Astrocyte (in vitro differentiated cells and primary cell): ENCODE results near the gene EP400. TPM values are rescaled to one million over a fixed set of nuclear protein-coding genes. Genes with fewer than 3 reads are reported as not detected.
A peak's percentile ranks its signal among the peaks of the same experiment; 100 is the strongest.

Experiments
- DNase-seq: peaks from one replicate; pipeline ENCODE4 v3.0.0-alpha.2; 2010; ENCODE audit warnings: low read depth
- FAIRE-seq: peaks from 2 replicates; lab custom pipeline; 2011; peaks lifted over from hg19 to GRCh38; lab: Jason Lieb, UNC
- H2AFZ ChIP-seq: 2 replicates; pipeline ENCODE4 v1.6.0; 2012; ENCODE audit warnings: low read depth, low read length, inconsistent platforms
- H3K27ac ChIP-seq: 2 replicates; pipeline ENCODE4 v1.5.1; 2011; ENCODE audit warnings: low read depth, low read length, inconsistent platforms
- H3K27me3 ChIP-seq: 2 replicates; pipeline ENCODE4 v1.6.0; 2011; ENCODE audit warnings: low read length, inconsistent platforms; ENCODE audit not compliant: insufficient read depth
- H3K36me3 ChIP-seq: 2 replicates; pipeline ENCODE4 v1.5.1; 2011; ENCODE audit warnings: low read length, inconsistent platforms; ENCODE audit not compliant: insufficient read depth
- H3K4me1 ChIP-seq: 2 replicates; pipeline ENCODE4 v1.5.1; 2011; ENCODE audit warnings: low read length, inconsistent platforms; ENCODE audit not compliant: insufficient read depth
- H3K4me2 ChIP-seq: 2 replicates; pipeline ENCODE4 v1.6.0; 2012; ENCODE audit warnings: low read length, inconsistent platforms
- H3K4me3 ChIP-seq: 2 replicates; pipeline ENCODE4 v1.5.1; 2011; ENCODE audit warnings: low read depth, mild to moderate bottlenecking, low read length, inconsistent platforms; ENCODE audit not compliant: insufficient read depth
- H3K79me2 ChIP-seq: 2 replicates; pipeline ENCODE4 v1.6.0; 2012; ENCODE audit warnings: mild to moderate bottlenecking, low read length, inconsistent platforms; ENCODE audit not compliant: insufficient read depth
- H3K9ac ChIP-seq: 2 replicates; pipeline ENCODE4 v1.6.0; 2012; ENCODE audit warnings: mild to moderate bottlenecking, low read length, inconsistent platforms
- H3K9me3 ChIP-seq: 2 replicates; pipeline ENCODE4 v1.5.1; 2012; ENCODE audit warnings: low read depth, mild to moderate bottlenecking, low read length, inconsistent platforms; ENCODE audit not compliant: insufficient read depth
- H4K20me1 ChIP-seq: 2 replicates; pipeline ENCODE4 v1.6.0; 2012; ENCODE audit warnings: low read length, inconsistent platforms; ENCODE audit not compliant: insufficient read depth
- H3K27ac Mint-ChIP-seq: one replicate; pipeline ENCODE4 v1.8.0; 2021; ENCODE audit warnings: mild to moderate bottlenecking, mixed read lengths; ENCODE audit not compliant: unreplicated experiment
- H3K27me3 Mint-ChIP-seq: one replicate; pipeline ENCODE4 v1.8.0; 2021; ENCODE audit warnings: low read depth, mixed read lengths; ENCODE audit not compliant: unreplicated experiment
- H3K36me3 Mint-ChIP-seq: one replicate; pipeline ENCODE4 v1.8.0; 2021; ENCODE audit warnings: low read depth, mixed read lengths; ENCODE audit not compliant: unreplicated experiment
- H3K4me1 Mint-ChIP-seq: one replicate; pipeline ENCODE4 v1.8.0; 2021; ENCODE audit warnings: low read depth, mixed read lengths; ENCODE audit not compliant: unreplicated experiment
- H3K4me3 Mint-ChIP-seq: one replicate; pipeline ENCODE4 v1.8.0; 2021; ENCODE audit warnings: mild to moderate bottlenecking, moderate library complexity, mixed read lengths; ENCODE audit not compliant: unreplicated experiment
- H3K9me3 Mint-ChIP-seq: one replicate; pipeline ENCODE4 v1.8.0; 2021; ENCODE audit warnings: mild to moderate bottlenecking, mixed read lengths; ENCODE audit not compliant: unreplicated experiment
- EZH2 ChIP-seq: IDR thresholded peaks from 2 replicates; pipeline ENCODE4 v1.6.1; 2012; ENCODE audit warnings: mild to moderate bottlenecking, low read length, inconsistent platforms; ENCODE audit not compliant: insufficient read depth
- total RNA-seq: library from RNA; stranded (reverse); gene quantifications from 2 replicates; pipeline ENCODE4 v1.2.1, GENCODE V29; 2021
- TF ChIP-seq, protein P1 (sequence below): IDR thresholded peaks from 2 replicates; pipeline ENCODE4 v1.5.1; 2011; ENCODE audit warnings: low read depth, mild to moderate bottlenecking, inconsistent platforms, low read length, moderate library complexity; ENCODE audit not compliant: insufficient read depth

Gene EP400
- total RNA-seq, 1 donor from 2014 or later = 39.8 TPM

- Histone ChIP-seq H3K79me2 (peaks cover 5% of the 10 kb centered on the region), H3K27me3 (no peaks in the 10 kb centered on the region), H3K4me1 (peaks cover 29% of the 10 kb centered on the region), H3K9me3 (no peaks in the 10 kb centered on the region), H4K20me1 (no peaks in the 10 kb centered on the region), H3K9ac (peak overlapping the region; percentile 59), H3K27ac (peak overlapping the region; percentile 73), H3K4me2 (peak overlapping the region; percentile 48), H2AFZ (no peak overlapping the region), H3K36me3 (peaks cover 13% of the 10 kb centered on the region), H3K4me3 (no peak overlapping the region)
- Mint-ChIP-seq H3K36me3 (peaks cover 23% of the 10 kb centered on the region), H3K27ac (peak overlapping the region; percentile 98), H3K4me3 (peak overlapping the region; percentile 11), H3K4me1 (peaks cover 40% of the 10 kb centered on the region), H3K9me3 (no peaks in the 10 kb centered on the region), H3K27me3 (no peaks in the 10 kb centered on the region)
- no peak for FAIRE-seq
- peak; percentile 68 for DNase-seq
- TF ChIP-seq EZH2 = no peak
- TF ChIP-seq, protein P1, sequence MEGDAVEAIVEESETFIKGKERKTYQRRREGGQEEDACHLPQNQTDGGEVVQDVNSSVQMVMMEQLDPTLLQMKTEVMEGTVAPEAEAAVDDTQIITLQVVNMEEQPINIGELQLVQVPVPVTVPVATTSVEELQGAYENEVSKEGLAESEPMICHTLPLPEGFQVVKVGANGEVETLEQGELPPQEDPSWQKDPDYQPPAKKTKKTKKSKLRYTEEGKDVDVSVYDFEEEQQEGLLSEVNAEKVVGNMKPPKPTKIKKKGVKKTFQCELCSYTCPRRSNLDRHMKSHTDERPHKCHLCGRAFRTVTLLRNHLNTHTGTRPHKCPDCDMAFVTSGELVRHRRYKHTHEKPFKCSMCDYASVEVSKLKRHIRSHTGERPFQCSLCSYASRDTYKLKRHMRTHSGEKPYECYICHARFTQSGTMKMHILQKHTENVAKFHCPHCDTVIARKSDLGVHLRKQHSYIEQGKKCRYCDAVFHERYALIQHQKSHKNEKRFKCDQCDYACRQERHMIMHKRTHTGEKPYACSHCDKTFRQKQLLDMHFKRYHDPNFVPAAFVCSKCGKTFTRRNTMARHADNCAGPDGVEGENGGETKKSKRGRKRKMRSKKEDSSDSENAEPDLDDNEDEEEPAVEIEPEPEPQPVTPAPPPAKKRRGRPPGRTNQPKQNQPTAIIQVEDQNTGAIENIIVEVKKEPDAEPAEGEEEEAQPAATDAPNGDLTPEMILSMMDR = no peak
Observed at GRCh38 chr12:131991816-131992430, 42.2 kb downstream of the EP400 start.

- no peaks in the 10 kb centered on the region for H3K9me3 Mint-ChIP-seq
- TF ChIP-seq, protein P1 = no peak
- TF ChIP-seq EZH2 = no peak
- FAIRE-seq (no peak), DNase-seq (no peak)
- no peaks in the 10 kb centered on the region for H3K27me3 Mint-ChIP-seq
- Histone ChIP-seq H3K27ac (no peak overlapping the region), H3K36me3 (peaks cover 13% of the 10 kb centered on the region), H4K20me1 (peaks cover 4% of the 10 kb centered on the region), H2AFZ (no peak overlapping the region), H3K9ac (no peak overlapping the region), H3K4me2 (no peak overlapping the region), H3K79me2 (peaks cover 9% of the 10 kb centered on the region), H3K4me3 (no peak overlapping the region), H3K27me3 (no peaks in the 10 kb centered on the region), H3K9me3 (no peaks in the 10 kb centered on the region), H3K4me1 (peaks cover 29% of the 10 kb centered on the region)
- no peak overlapping the region for H3K27ac Mint-ChIP-seq
- no peak overlapping the region for H3K4me3 Mint-ChIP-seq
- H3K4me1 Mint-ChIP-seq = peaks cover 32% of the 10 kb centered on the region
- peaks cover 14% of the 10 kb centered on the region for H3K36me3 Mint-ChIP-seq
Observed at GRCh38 chr12:131994589-131994988, 44.8 kb downstream of the EP400 start.

DNA sequence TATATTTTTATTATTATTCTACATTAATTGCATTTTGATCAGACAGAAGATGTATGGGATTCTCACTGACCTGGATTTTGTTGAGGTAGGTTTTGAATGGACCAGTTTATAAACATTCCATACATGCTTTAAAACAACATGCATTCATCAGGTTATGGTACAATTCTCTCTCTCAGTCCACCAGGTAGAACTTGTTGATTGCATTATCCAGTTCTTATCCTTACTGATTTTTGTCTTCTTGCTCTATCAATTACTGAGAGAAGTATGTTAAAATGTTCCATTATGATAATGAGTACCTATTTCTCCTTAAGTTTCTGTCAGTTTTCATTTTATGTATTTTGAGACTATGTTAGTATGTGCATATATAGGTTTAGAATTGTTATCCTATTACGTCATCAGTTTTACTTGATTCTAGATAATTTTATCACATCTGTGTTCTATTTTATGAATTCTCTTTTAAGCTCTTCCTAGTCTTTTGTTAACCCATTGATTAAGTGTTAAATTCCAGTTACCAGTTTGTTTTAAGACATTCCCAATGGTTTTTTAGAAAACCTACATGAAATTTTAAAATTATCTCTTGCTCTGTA, 50.6 kb downstream of the EP400 start:
- H3K36me3 ChIP-seq = peaks cover 3% of the 10 kb centered on the region
- Mint-ChIP-seq H3K27ac (no peak overlapping the region), H3K36me3 (peaks cover 10% of the 10 kb centered on the region), H3K27me3 (no peaks in the 10 kb centered on the region), H3K9me3 (no peaks in the 10 kb centered on the region), H3K4me3 (no peak overlapping the region), H3K4me1 (peaks cover 21% of the 10 kb centered on the region)
- H2AFZ ChIP-seq = no peak overlapping the region
- H4K20me1 ChIP-seq = peaks cover 8% of the 10 kb centered on the region
- no peak overlapping the region for H3K9ac ChIP-seq
- no peak overlapping the region for H3K27ac ChIP-seq
- H3K79me2 ChIP-seq = peaks cover 10% of the 10 kb centered on the region
- H3K4me3 ChIP-seq = no peak overlapping the region
- no peak for TF ChIP-seq EZH2
- TF ChIP-seq, protein P1 = no peak
- H3K9me3 ChIP-seq = no peaks in the 10 kb centered on the region
- peaks cover 10% of the 10 kb centered on the region for H3K4me1 ChIP-seq
- FAIRE-seq (no peak), DNase-seq (no peak)
- H3K27me3 ChIP-seq = no peaks in the 10 kb centered on the region
- no peak overlapping the region for H3K4me2 ChIP-seq
